Smooth muscle cell (in vitro differentiated cells): ENCODE measurements around the gene ADSL. TPM values are rescaled to one million over a fixed set of nuclear protein-coding genes. Genes with fewer than 3 reads are reported as not detected.
A peak's percentile ranks its signal among the peaks of the same experiment; 100 is the strongest.

ENCODE experiments used
- DNase-seq: peaks from one replicate; lab custom pipeline; 2025; ENCODE audit not compliant: unreplicated experiment; lab: John Stamatoyannopoulos, UW
- H2AFZ ChIP-seq: fragments of 200-600 bp; sonication (generic); 2 replicates; pipeline ENCODE4 v1.6.0; 2016; ENCODE audit warnings: antibody characterized with exemption, low read depth, mild to moderate bottlenecking
- H3F3A ChIP-seq: fragments of 200-600 bp; sonication (generic); 2 replicates; pipeline ENCODE4 v1.6.0; 2017; ENCODE audit warnings: antibody characterized with exemption, low read depth
- H3K27ac ChIP-seq: fragments of 200-600 bp; sonication (generic); 2 replicates; pipeline ENCODE4 v1.5.1; 2016; ENCODE audit warnings: low read depth, mild to moderate bottlenecking
- H3K27me3 ChIP-seq: fragments of 200-600 bp; sonication (generic); 2 replicates; pipeline ENCODE4 v1.6.1; 2016; ENCODE audit warnings: low read depth, mild to moderate bottlenecking
- H3K36me3 ChIP-seq: fragments of 200-600 bp; sonication (generic); 2 replicates; pipeline ENCODE4 v1.5.1; 2016; ENCODE audit warnings: low read depth
- H3K4me1 ChIP-seq: fragments of 200-600 bp; sonication (generic); 2 replicates; pipeline ENCODE4 v1.5.1; 2016; ENCODE audit warnings: low read depth
- H3K4me2 ChIP-seq: fragments of 200-600 bp; sonication (generic); 2 replicates; pipeline ENCODE4 v1.6.0; 2016; ENCODE audit warnings: mild to moderate bottlenecking
- H3K4me3 ChIP-seq: fragments of 200-600 bp; sonication (generic); 2 replicates; pipeline ENCODE4 v1.5.1; 2016; ENCODE audit warnings: mild to moderate bottlenecking
- H3K79me2 ChIP-seq: fragments of 200-600 bp; sonication (generic); 2 replicates; pipeline ENCODE4 v1.6.0; 2016; ENCODE audit warnings: low read depth, mild to moderate bottlenecking
- H3K9ac ChIP-seq: fragments of 200-600 bp; sonication (generic); 2 replicates; pipeline ENCODE4 v1.6.0; 2016; ENCODE audit warnings: low read depth
- H3K9me3 ChIP-seq: fragments of 200-600 bp; sonication (generic); replicated peaks from 2 replicates; pipeline ENCODE4 v1.5.1; 2016; ENCODE audit warnings: low read depth
- H4K20me1 ChIP-seq: fragments of 200-600 bp; sonication (generic); 2 replicates; pipeline ENCODE4 v1.6.0; 2016; ENCODE audit warnings: low read depth
- CTCF ChIP-seq: fragments of 200-600 bp; sonication (generic); IDR thresholded peaks from 2 replicates; pipeline ENCODE4 v1.5.1; 2017; ENCODE audit warnings: borderline replicate concordance, mild to moderate bottlenecking, antibody characterized with exemption; ENCODE audit not compliant: insufficient read depth, poor library complexity, severe bottlenecking
- WGBS: methylation state at CpG from one replicate; pipeline ENCODE4 v1.1.7; 2016; ENCODE audit warnings: low lambda C conversion rate; 5-methylcytosine and 5-hydroxymethylcytosine counted together
- polyA plus RNA-seq: library from polyadenylated mRNA; unstranded; fragments of >200 nt; fragmentation: Nextera tagmentation; extraction: Ambion mirVana; gene quantifications from 2 replicates; pipeline ENCODE4 v1.2.1, GENCODE V29; 2016
- total RNA-seq: library from RNA; depleted of rRNA; stranded (reverse); fragments of >200 nt; gene quantifications from 2 replicates; pipeline ENCODE4 v1.2.3, GENCODE V29; 2014

ADSL gene
- total and polyA plus RNA-seq, 2 experiments from 2014 or later: 45.9 to 65.1 TPM

- Histone ChIP-seq H3K9ac (no peak overlapping the region), H2AFZ (no peak overlapping the region), H3K4me3 (no peak overlapping the region), H3F3A (peaks cover 7% of the 10 kb centered on the region), H3K27me3 (no peaks in the 10 kb centered on the region), H3K9me3 (no peaks in the 10 kb centered on the region), H3K4me2 (peak overlapping the region; percentile 16), H4K20me1 (peaks cover 5% of the 10 kb centered on the region), H3K79me2 (no peaks in the 10 kb centered on the region), H3K36me3 (no peaks in the 10 kb centered on the region), H3K4me1 (peaks cover 10% of the 10 kb centered on the region), H3K27ac (no peak overlapping the region)
- no peak for DNase-seq
- WGBS: 37% methylated on average over 9 of the region's 9 CpGs
- TF ChIP-seq CTCF: no peak
Measured at GRCh38 chr22:40332319-40332781, 13.9 kb upstream of the ADSL start.

- Histone ChIP-seq H3K79me2 (no peaks in the 10 kb centered on the region), H2AFZ (no peak overlapping the region), H4K20me1 (peaks cover 5% of the 10 kb centered on the region), H3K9me3 (no peaks in the 10 kb centered on the region), H3K36me3 (no peaks in the 10 kb centered on the region), H3K9ac (no peak overlapping the region), H3K27ac (no peak overlapping the region), H3K4me3 (no peak overlapping the region), H3K4me2 (no peak overlapping the region), H3F3A (peaks cover 7% of the 10 kb centered on the region), H3K27me3 (no peaks in the 10 kb centered on the region), H3K4me1 (peaks cover 8% of the 10 kb centered on the region)
- WGBS: 91% methylated on average over 2 of the region's 2 CpGs
- TF ChIP-seq CTCF: no peak
- DNase-seq: no peak
Measured at GRCh38 chr22:40334060-40334459, 12.2 kb upstream of the ADSL start.

- Histone ChIP-seq H3K9ac (no peak overlapping the region), H4K20me1 (peaks cover 5% of the 10 kb centered on the region), H3K27me3 (no peaks in the 10 kb centered on the region), H3K79me2 (no peaks in the 10 kb centered on the region), H3K27ac (no peak overlapping the region), H2AFZ (no peak overlapping the region), H3F3A (peaks cover 7% of the 10 kb centered on the region), H3K4me2 (no peak overlapping the region), H3K4me3 (no peak overlapping the region), H3K9me3 (no peaks in the 10 kb centered on the region), H3K36me3 (no peaks in the 10 kb centered on the region), H3K4me1 (peaks cover 8% of the 10 kb centered on the region)
- no peak for DNase-seq
- TF ChIP-seq CTCF: no peak
- WGBS: 84% methylated on average over 2 of the region's 2 CpGs
Measured at GRCh38 chr22:40334899-40335298, 11.4 kb upstream of the ADSL start.

- H3F3A ChIP-seq: peaks cover 7% of the 10 kb centered on the region
- no peaks in the 10 kb centered on the region for H3K9me3 ChIP-seq
- TF ChIP-seq CTCF: no peak
- no peaks in the 10 kb centered on the region for H3K27me3 ChIP-seq
- no peaks in the 10 kb centered on the region for H3K79me2 ChIP-seq
- DNase-seq: no peak
- H3K4me3 ChIP-seq: no peak overlapping the region
- peaks cover 5% of the 10 kb centered on the region for H4K20me1 ChIP-seq
- H3K9ac ChIP-seq: no peak overlapping the region
- peaks cover 8% of the 10 kb centered on the region for H3K4me1 ChIP-seq
- no peaks in the 10 kb centered on the region for H3K36me3 ChIP-seq
- no peak overlapping the region for H2AFZ ChIP-seq
- H3K27ac ChIP-seq: no peak overlapping the region
- no peak overlapping the region for H3K4me2 ChIP-seq
- WGBS: 96% methylated on average over 2 of the region's 2 CpGs
Measured at GRCh38 chr22:40335358-40335757, 10.9 kb upstream of the ADSL start.
